GM19023 (cell line): Measurements from ENCODE around the gene LGI2.
"Not testable (repeated sequence)": the region's sequence is repeated elsewhere in the genome, so short reads cannot be mapped to it uniquely, and the experiment has no call there.

Source experiments
- ATAC-seq: cut with Tn5 transposase; IDR thresholded peaks from one replicate; pipeline ENCODE4 v1.9.1; 2021; ENCODE audit warnings: mild to moderate bottlenecking, moderate library complexity; ENCODE audit not compliant: unreplicated experiment

The LGI2 gene, protein sequence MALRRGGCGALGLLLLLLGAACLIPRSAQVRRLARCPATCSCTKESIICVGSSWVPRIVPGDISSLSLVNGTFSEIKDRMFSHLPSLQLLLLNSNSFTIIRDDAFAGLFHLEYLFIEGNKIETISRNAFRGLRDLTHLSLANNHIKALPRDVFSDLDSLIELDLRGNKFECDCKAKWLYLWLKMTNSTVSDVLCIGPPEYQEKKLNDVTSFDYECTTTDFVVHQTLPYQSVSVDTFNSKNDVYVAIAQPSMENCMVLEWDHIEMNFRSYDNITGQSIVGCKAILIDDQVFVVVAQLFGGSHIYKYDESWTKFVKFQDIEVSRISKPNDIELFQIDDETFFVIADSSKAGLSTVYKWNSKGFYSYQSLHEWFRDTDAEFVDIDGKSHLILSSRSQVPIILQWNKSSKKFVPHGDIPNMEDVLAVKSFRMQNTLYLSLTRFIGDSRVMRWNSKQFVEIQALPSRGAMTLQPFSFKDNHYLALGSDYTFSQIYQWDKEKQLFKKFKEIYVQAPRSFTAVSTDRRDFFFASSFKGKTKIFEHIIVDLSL

DNA sequence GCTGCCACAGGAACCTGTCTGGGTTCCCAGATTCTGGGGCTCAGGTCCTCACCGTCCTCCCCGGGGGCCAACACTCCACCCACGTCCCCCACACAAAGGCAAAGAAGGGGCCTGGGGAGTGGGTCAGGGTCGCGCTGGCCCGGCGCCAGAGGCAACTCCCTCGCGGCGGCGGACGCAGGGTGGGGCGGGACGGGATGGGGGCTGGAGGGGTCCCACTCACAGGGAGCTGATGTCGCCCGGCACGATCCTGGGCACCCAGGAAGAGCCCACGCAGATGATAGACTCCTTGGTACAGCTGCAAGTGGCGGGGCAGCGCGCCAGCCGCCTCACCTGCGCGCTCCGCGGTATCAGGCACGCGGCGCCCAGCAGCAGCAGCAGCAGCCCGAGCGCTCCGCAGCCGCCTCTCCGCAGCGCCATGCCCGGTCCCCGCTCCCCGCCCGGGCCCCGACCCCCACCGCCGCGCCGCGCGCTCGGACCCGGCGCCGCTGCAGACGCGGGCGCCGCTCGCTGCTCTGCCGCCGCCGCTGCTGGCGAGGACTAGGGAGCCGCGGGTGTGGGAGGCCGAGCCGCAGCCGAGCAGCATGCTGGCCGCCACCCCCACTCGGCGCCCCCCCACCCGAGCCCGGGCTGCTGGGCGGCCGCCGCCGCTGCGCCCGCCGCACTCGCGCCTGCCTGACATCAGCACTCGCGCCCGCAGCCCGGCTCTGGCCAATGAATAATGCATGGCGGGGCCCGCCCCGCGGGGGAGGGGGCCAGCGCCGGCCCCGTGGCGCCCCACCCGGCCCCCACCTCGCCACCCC lies at the start of gene LGI2:
Gene LGI2, minus strand, starts transcription at position 670 of the 800 bp plus-strand sequence. Its CDS starts 253 bp downstream, at position 417.
- no peak for ATAC-seq

DNA sequence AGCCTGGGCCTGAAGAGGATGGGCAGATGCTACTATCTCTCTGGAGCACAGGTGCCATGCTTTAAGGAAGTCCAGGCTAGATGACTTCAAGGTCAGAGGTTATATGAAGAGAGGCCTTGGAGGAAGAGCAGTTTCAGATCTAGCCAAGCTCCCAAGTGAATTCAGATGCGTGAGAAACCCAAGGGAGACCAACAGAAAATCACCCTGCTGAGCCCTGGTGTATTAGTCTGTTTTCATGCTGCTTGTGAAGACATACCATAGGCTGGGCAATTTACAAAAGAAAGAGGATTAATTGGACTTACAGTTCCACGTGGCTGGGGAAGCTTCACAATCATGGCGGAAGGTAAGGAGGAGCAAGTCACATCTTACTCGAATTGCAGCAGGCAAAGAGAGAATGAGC lies 47.8 kb upstream of the LGI2 start:
- ATAC-seq = no peak

DNA sequence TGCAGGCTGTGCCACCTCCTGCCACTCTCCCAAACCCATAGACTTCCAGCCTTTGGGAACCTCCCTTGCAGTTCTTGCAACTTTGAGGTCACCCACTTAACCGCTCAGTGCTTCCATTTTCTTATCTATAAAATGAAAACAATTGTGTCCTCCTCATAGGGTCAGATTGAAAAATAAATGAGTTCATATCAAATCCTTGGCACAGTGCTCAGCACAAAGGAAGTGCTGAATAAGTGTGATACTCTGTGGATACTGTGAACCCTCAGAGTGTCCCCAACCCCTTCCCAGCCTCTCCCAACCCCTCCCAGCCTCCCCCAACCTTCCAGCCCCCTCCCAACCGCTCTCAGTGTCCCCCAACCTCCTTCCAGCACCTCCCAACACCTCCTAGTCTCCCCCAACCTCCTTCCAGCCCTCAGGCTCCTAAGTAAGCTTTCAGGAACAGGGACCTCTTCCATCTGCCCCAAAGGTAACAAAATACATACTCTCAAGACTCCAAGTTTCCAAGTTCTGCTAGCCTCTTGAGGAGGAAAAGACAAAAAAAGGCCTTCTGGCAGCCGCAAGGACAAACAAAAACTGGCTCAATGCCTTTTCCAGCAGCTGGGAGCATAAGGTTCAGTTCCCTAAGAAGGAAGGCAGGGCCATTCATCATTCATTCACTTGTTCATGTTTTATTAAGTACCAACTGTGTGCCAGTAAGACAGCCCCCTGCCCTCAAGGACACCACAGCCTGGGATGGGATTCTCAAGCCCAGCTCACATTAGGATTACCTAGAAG lies 46.1 kb upstream of the LGI2 start:
- no peak for ATAC-seq

DNA sequence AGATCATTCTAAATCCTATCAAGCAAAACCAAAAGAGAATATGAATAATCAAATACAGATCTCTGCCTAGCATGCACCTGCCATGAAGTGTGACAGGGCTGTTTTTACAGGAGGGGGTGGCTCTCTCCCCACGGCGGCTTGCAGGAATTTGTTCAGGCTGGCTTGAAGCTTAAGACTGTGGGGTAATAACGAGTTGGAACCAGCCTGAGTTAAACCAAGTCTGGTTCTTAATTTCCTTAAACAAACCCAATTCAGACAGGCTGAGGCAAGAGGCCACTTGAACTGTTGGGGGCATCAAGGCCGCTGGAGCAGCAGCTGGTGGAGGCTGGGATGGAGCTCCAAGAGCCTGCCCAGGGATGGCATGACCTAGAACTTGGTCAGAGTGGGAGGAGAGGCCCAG lies 45.1 kb upstream of the LGI2 start:
- ATAC-seq = no peak

DNA sequence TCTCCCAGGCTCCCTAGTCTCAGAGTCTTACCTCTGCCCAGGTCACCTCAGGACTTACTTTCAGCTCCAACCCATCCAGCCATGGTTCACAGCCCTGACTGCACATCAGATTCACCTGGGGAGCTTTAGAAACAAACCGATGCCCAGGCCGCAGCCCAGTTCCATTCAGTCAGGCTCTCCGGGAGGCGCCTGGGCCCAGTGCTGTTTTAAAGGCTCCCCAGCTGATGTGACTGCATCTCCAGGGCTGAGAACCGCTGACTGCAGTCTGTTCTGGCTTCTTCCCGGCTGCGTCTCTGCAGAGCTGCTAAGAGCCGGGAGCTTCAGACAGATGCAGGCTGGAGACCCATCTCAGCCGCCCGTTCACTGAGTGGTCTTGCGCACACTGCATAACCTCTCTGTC lies 44.4 kb upstream of the LGI2 start:
- no peak for ATAC-seq

DNA sequence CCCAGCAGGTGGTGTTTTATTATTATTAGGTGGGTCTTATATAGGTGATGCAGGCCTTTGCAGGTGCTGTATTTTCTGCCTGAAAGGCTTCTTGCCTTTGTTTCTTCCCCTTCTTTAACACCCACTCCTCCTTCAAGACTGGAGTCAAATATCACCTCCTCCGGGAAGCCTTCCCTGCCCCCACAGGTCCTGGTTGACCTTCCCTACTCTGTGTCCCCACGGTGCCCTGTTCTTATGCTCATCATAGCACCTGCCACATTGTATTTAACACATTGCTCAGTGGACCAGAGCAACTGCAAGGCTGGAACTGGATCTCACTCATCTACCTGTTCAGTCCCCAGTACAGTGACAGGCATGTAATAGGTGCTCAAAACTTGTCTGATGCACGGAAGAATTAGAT lies 39.8 kb upstream of the LGI2 start:
- no peak for ATAC-seq

DNA sequence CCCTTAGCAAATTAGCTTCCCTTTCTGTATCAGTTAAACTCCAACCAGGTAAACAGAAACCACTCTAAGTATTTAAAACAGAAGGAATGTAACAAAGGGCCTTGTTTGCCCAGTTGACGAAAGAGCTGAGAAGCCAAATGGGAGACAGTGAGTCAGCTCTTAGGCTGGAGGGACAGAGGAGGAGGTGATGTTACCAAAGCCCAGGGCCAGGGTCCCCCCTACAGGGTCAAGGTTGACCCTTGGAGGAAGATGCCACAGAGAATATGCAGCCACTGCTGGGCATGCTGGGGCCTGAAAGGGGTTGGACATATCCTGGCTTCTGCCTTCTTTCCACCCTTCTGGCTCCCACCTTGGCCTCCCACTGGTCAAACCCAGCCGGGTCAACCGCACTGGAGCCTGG lies 38.3 kb upstream of the LGI2 start:
- ATAC-seq = no peak

DNA sequence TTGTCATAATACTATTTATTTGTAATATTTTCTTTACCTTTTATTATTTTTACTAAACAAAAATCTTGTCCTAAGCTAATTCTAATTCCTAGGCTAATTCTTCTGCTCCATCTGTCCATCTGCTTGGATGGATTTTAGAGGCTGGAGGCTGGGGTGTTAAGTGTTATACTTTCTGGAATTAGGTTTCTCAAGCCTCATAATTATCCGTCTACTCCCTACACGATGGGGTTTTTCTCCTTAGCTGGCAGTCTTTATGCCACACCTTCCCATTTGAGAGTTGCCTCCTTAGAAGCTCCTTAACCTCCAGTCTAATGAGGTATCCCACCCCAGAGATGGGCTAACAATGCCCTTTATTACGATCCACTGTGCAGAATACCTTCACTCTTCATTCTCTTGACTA lies 37.6 kb upstream of the LGI2 start:
- no peak for ATAC-seq

DNA sequence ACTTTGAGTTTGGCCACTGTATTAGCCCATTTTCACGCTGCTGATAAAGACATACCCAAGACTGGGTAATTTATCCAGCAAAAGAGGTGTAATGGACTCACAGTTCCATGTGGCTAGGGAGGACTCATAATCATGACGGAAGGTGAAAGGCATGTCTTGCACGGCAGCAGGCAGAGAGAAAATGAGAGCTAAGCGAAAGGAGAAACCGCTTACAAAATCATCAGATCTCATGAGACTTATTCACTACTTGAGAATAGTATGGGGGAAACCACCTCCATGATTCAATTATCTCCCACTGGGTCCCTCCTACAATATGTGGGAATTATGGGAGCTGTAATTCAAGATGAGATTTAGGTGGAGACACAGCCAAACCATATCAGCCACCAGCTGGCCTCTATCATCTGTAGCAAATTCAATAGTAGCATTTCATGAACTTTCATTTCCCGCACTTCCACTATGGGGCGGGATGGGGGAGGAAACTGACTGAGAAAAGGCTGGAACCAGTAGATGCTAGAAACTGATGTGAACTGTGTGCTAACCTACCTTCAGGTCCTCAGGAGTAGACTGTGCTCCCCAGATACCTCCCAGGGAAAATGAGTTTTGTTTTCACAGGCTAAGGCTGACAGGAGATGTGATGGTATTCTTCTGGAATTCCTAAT lies 35.3 kb upstream of the LGI2 start:
- ATAC-seq = no peak

DNA sequence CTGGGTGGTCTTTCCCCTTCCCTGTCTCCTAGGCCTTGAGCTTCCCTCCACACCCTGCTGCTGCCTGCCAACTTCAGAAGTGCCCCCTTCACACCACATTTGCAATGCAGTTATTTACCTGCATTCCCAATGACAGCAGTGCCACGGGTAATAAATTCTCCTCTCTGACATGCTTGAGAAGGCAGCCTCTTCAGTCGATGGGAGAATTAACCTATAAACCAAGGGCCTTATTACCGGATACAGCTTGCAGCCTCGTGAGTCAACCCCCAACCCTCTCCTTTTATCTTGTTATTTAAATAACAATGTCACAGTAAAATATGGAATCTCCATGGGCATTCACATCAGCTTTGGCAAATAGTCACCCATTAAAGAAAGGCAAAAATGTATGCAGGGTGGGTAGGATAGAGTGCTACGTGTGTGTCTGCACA lies 34.7 kb upstream of the LGI2 start:
- ATAC-seq = no peak

DNA sequence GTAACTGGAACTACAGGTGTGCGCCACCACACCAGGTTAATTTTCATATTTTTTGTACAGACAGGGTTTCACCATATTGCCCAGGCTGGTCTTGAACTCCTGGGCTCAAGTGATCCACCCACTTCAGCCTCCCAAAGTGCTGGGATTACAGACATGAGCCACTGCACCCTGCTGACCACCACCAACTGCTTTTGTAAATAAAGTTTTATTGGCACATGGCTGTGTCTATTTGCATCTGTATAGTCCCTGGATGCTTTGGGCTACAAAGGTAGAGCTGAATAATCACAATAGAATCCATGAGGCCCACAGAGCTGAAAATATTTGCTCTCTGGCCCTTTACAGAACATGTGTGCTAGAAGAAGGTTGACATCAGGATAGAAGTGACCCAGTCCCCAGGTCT lies 33.7 kb upstream of the LGI2 start:
- ATAC-seq = not testable (repeated sequence)

DNA sequence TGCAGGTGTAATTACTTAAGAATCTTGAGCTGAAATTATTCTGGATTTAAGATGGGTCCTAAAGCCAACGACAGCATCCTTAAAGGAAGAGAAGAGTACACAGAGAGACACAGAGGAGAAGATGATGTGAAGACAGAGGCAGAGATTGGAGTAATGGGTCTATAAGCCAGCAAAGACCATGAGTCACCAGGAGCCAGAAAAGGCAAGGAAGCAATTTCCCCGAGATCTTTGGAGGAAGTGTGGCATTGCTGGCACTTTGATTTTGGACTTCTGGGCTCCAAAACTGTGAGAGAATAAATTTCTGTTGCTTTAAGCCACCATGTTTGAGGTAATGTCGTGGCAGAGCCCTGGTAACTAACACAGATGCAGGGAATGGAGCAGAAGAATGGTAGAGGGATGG lies 32.4 kb upstream of the LGI2 start:
- no peak for ATAC-seq

DNA sequence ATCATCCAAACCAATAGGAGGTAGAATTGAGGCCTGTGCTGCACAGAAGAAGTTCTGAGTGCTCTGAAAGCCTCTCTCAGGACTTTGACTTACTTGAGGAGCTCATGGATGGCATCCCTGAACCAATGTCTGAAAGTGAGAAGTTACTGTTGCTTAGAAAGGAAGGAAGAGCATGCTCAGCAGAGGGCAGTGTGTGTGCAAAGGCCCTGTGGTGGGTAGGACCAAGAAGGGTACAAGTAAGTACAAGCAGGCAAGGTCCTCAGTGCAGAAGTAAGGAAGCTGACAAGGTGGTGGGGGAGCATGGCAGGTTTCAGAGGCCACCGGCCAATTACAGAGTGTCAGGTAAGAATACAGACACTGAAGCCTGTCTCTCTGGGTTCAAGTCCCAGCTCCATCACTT lies 31.4 kb upstream of the LGI2 start:
- ATAC-seq = no peak

DNA sequence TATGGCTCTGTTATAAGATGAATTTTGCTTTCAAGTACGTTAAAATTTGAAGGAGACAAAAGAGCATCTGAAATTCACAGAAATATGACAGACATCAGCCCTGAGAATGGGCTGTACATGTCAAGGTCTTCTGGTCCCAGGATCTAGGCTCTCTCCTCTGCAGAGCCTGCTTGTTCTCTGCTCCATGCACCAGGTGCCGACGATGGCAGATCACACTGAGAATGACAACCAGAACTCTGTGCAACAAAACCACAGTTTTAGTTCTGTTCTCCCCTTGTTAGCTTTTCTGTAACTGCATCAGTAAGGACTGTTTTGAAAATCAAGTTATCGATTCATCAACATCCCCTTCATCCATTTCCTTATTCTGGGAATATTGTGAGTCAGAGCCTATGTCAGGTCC lies 30.9 kb upstream of the LGI2 start:
- no peak for ATAC-seq

DNA sequence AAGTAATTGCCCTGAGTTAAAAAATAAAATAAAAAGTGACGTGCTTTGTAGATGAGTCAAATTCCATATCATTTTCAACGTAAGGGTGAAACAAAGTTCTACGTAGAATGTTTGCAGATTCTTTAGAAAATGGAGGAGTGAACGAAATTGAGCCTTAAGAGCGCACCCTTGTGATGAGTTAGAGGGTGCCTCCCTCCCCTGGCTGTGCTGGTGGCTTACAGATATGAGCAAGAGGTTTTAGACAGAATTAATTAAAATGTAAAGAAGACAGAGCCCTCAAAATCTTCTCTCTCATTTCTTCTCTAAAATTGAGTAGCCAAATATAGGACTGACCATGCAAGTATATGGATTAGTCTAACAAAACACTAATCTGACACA lies 30.2 kb upstream of the LGI2 start:
- ATAC-seq = no peak

DNA sequence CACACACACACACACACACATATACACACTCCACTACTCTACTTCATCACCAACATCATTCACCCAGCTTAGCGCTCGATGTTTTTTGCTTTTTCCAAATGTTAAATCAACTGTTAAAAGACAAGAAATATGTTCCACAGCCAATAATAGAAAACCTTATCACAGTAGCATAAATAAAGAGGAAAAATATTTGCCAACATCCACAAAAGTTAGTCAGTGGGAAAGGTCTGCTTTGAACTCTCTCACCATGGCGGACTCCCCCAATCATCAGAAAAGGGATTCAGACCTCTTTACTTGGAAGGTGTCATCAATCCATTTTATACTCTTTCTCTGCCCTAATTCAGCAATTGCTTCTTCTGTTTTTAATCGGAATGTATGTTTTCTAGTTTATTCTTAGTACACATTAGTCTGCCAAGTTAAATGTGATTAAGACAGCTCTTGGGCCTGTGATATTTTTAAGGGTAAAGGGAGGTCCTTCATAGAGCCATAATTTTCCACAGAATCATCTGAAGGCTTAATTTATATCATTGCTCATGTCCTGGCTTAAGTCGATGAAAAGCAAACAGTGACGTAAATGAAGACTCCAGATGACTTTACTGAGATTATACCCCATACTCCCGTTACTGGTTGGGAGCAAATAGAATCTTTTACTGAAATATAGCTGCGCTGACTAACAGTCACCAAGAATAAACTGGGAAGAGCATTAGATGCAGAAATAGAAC lies 29.7 kb upstream of the LGI2 start:
- ATAC-seq = no peak

DNA sequence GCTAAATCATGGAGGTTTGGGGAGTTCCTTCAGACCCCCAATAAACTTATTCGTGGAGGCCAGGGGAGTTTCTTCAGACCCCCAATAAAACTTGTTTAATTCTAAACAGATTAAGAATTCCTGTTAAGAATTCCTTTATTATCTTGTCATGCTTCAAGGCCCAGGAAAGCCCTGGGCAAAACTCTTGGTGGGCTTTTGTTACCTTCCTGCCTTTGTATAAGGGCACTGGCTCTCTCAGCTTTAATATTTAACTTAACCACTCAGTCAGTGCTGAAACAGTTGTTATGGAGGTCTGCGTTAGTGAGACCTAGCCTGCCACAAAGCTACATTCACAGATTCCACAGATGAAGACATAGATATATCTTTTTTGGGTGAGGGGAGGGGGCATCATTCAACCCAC lies 29.0 kb upstream of the LGI2 start:
- ATAC-seq = no peak

DNA sequence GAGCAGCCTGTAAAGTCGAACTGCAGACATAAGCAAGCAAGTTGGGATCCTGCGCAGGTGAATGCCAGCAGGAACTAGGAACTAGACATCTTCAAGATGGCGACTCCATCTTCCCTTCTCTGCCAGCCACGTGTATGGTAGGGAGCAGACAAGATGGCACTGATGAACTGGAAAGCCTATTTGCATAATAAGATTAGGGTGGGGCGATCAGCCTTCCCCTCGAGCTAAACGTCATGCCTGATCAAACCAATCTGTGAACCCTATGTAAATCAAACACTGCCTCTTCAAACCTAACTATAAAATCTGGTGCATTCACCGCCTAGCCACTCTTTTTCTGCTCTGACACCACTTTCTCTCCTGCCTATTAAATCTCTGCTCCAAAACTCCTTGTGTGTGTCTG lies 28.1 kb upstream of the LGI2 start:
- ATAC-seq = no peak

DNA sequence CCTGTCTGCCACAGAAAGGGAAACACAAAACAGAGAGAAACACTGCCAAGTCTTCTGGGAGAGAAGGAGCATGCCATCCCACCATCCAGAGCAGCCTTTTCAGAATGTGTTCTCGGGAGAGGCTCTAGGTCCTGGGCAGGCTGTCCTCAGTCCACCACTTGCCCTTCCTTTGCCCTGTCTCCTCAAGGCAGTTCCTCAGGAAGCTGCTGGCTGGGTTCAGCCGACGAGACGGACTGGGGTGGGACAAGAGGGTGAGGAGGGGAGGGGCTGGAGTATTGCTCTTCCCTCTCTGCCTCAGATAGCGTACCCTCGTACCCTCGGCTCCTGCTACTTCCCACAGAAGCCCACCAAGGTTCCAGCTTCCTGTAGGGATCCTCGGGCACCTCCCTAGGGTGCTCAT lies 26.6 kb upstream of the LGI2 start:
- no peak for ATAC-seq

DNA sequence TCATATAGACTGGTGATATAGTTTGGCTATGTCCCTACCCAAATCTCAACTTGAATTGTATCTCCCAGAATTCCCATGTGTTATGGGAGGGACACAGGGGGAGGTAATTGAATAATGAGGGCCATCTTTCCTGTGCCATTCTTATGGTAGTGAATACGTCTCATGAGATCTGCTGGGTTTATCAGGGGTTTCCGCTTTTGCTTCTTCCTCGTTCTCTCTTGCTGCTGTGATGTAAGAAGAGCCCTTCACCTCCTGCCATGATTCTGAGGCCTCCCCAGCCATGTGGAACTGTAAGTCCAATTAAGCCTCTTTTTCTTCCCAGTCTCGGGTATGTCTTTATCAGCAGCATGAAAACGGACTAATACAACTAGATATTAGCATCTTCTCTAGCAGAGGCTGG lies 21.3 kb upstream of the LGI2 start:
- not testable (repeated sequence) for ATAC-seq
